AG10803 (cell line): Measurements from ENCODE around the gene DNAJC2.

ENCODE experiments used
- DNase-seq: peaks from one replicate; pipeline ENCODE4 v3.0.0; 2010; ENCODE audit warnings: low read depth
- H3K4me3 ChIP-seq: 2 replicates; pipeline ENCODE4 v1.5.1; 2011; ENCODE audit warnings: mild to moderate bottlenecking, low read length, control low read depth
- TF ChIP-seq, protein P1 (sequence below): conservative IDR thresholded peaks from 2 replicates; pipeline ENCODE4 v1.5.1; 2011; ENCODE audit warnings: mild to moderate bottlenecking, low read length, control low read depth, inconsistent platforms

Gene DNAJC2

DNA sequence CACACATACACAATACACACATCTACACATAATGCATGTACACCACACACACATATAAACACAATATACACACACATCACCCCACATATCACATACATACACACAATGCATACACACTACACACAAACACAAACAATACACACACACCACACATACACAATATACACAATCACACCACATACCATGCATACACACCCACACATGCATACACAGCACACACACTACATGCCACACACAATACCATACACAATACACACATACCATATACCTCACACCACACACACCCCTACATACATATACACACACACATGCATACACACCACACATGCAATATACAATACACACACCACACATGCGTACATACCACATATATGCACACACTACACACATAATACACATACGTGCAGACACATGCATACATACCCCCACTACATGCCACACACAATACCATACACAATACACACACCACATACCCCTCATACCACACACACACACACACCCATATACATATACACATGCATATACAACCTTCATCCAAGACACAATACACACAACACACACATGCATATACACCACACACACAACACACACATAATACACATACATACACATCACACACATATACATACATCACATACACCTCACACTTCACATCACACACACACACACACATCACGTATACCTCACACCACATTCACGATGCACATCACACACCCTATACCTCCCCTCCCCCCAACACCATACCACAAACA, 36.9 kb upstream of the DNAJC2 start:
- TF ChIP-seq, protein P1, sequence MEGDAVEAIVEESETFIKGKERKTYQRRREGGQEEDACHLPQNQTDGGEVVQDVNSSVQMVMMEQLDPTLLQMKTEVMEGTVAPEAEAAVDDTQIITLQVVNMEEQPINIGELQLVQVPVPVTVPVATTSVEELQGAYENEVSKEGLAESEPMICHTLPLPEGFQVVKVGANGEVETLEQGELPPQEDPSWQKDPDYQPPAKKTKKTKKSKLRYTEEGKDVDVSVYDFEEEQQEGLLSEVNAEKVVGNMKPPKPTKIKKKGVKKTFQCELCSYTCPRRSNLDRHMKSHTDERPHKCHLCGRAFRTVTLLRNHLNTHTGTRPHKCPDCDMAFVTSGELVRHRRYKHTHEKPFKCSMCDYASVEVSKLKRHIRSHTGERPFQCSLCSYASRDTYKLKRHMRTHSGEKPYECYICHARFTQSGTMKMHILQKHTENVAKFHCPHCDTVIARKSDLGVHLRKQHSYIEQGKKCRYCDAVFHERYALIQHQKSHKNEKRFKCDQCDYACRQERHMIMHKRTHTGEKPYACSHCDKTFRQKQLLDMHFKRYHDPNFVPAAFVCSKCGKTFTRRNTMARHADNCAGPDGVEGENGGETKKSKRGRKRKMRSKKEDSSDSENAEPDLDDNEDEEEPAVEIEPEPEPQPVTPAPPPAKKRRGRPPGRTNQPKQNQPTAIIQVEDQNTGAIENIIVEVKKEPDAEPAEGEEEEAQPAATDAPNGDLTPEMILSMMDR, result no peak
- DNase-seq, result no peak
- H3K4me3 ChIP-seq, result no peak overlapping the region

DNA sequence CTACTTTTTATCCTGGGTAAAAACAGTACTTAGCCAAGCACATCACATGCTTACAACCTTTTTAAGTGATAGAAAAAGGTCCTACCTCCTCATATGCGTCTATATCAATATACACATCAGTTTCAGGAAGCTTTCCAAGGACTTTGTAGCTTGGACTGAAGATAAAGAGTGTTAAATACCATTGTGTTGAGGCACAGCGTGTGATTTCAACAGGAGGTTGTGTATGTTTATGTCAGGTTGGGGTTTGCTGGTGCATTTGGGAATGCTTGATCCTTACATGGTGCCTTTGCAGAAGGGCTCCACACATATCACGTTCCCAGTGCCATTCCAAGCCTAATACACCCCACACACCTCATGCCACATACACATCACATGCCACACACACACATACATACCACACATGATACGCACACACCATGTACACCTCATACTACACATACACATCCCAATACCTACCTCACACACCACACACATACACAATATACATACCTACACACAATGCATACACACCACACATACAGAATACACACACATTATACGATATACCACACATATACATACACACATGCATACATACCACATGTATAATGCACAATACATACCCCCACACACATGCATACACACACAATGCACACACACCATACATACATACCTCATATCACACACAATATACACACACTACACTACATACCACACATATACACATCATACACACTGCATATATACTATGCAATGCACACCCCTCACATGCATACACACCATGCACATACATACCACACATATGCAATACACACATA, 36.0 kb upstream of the DNAJC2 start:
- TF ChIP-seq, protein P1, result no peak
- DNase-seq, result no peak
- H3K4me3 ChIP-seq, result no peak overlapping the region

DNA sequence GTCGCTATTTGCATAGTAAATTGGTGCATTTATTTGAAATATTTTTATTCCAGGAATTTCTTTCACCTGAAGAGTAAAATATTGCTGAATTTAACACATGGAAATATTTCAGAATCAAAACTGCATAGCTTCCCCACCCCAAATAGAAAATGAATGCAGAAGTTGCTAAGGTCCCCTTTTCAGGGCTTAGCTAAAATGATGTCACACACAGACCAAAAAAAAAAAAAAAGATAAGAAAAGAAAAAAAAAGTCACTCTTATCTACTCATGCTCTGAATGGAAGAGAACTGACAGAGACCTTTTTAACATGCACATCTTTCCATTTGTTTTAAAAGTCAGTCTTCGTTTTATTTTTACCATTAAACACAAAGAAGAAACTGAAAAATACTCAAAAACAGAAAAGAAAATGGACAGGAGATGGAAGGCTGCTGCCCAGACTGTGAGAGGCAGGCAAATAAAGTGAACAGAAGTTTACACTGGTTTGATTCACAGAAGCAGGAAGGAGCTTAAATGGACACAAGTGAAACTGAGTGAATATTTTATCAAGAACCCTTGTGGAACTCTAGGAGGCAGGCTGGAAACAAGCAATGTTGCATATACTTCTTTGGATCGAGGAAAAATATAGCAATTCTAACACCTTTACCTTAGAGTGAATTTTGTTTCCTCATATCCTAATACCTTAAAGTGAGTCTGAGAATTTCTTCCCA, 34.9 kb upstream of the DNAJC2 start:
- TF ChIP-seq, protein P1, result no peak
- H3K4me3 ChIP-seq, result no peak overlapping the region
- DNase-seq, result no peak

DNA sequence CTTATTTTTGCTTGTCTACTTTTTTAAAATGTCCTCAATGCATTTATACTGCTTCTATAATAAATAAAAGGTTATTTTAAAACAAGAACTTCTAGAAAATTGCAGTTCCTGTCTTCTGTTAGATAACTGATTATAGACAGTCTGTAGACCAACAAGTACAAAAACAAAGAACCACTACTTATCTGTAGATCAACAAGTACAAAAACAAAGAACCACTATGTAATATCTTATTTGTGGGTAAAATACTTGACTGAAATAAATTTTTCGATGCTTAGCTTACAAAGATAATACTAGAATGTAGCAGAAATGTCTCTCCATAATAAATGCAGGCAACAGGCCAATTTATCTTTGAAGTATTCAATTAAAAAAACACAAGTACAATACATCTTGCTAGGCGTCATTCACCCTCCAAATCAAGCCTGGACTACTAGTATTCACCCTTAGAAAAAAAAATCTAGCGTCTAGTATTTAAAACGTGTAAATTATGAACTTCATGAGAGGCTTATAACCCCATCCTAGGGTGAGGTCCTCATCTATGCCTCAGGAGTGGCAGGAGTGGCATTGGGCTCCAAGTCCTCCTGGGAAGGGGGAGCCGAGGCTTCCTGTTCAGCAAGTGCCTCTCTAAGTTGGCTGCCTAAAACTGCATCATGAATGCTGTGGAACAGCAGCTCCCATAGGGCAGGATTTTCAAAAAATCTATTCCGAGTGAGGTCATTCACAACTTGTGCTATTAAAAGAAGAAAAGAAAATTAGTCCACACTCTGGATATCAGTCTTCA, 29.5 kb upstream of the DNAJC2 start:
- no peak for DNase-seq
- H3K4me3 ChIP-seq, result no peak overlapping the region
- TF ChIP-seq, protein P1, result no peak

DNA sequence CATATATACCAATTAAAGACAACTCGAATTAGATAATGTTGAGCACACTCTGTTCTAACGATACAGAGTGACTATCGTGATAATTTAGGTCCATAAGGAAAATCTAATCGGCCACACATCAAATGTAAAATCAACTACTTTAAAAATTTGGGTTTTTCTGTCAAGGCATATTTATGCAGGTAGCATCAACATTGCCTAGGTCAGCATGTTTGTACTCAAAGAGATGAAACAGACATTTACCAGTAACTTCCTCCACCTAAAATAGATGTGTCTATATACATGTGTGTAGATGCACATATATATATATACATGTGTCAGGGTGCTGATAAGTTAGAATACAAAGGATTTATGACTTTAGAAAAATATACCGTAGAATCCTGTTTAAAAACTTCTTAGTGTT, 24.9 kb upstream of the DNAJC2 start:
- no peak overlapping the region for H3K4me3 ChIP-seq
- no peak for DNase-seq
- TF ChIP-seq, protein P1, result no peak

DNA sequence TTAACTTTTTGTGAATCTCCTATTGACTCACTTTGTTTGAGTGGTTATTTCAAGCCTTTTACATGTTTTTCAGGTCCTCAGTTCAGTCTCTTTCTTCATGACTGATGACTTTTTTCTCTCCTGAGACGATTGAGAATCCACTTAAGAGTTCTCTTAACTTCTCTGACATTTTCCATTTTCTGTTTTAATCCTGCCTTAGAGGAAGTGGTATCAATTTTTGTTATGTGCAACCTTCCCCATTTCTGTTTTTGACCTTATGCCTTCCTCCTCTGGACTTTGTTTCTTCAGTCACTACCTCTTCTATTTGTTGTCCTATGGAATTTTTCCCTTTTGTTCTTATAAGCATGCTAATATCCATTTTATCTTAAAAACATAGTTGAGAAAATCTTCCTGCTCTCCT, 5.2 kb upstream of the DNAJC2 start:
- TF ChIP-seq, protein P1, result no peak
- no peak for DNase-seq
- no peak overlapping the region for H3K4me3 ChIP-seq
